ENCODE data around the gene INHBB. TPM values are rescaled to one million over a fixed set of nuclear protein-coding genes. Genes with fewer than 3 reads are reported as not detected.
A peak's percentile ranks its signal among the peaks of the same experiment; 100 is the strongest.

Gene INHBB
- total and polyA plus RNA-seq, 11 donors, result 0.70 to 38.0 (median 2.8) TPM

DNA sequence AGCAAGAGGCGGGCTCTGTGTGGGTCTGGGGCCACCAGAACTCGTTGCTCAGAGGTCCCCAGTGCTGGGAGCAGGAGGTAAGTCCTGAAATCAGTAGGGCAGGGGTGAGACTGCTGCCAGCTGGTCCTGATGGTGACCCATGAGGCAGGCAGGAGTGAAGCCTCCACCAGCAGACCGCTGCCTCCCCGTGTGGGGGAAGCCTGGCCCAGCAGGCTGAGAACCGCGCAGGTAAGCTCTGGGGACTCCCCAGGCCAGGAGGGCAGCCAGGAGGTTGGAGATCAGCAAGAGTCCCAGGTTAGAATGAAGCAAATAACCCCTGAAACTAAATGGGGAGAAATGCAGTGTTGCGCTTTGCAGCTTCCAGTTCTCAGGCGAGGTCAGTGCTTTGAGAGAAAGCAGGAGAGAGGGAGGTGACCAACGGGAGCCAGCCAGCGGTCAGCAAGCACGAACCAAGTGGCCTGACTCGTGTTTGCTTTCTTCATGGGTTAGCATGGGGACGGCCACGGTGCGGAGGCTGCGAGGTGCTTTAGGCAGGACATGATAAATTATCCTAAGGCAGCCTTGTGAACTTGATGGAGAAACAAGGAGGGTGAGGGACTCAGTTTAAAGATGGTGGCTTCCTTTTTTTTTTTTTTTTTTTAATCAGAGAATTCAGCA lies 26.2 kb downstream of the INHBB start:
- peaks cover 0 to 15% (median 0%) of the 10 kb centered on the region in 9 donors for H3K27me3 ChIP-seq
- no peak for TF ChIP-seq POLR2A (IDR thresholded peaks at IDR 0.05)
- TF ChIP-seq, protein P1, sequence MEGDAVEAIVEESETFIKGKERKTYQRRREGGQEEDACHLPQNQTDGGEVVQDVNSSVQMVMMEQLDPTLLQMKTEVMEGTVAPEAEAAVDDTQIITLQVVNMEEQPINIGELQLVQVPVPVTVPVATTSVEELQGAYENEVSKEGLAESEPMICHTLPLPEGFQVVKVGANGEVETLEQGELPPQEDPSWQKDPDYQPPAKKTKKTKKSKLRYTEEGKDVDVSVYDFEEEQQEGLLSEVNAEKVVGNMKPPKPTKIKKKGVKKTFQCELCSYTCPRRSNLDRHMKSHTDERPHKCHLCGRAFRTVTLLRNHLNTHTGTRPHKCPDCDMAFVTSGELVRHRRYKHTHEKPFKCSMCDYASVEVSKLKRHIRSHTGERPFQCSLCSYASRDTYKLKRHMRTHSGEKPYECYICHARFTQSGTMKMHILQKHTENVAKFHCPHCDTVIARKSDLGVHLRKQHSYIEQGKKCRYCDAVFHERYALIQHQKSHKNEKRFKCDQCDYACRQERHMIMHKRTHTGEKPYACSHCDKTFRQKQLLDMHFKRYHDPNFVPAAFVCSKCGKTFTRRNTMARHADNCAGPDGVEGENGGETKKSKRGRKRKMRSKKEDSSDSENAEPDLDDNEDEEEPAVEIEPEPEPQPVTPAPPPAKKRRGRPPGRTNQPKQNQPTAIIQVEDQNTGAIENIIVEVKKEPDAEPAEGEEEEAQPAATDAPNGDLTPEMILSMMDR (IDR thresholded peaks at IDR 0.05), result no peak
- H3K4me1 ChIP-seq, result no peaks in the 10 kb centered on the region
- no peak overlapping the region for H3K27ac ChIP-seq
- no peaks in the 10 kb centered on the region for H3K36me3 ChIP-seq
- intact Hi-C loops (cut with DNase I), result no loop called here
- peaks cover 0 to 3% (median 0%) of the 10 kb centered on the region in 12 donors for H3K9me3 ChIP-seq
- DNase-seq (peak in 2 of 5 donors; percentile 5 to 51), ATAC-seq (no peak)
- 62 to 74% (median 72%) methylated on average over 16 of the region's 16 CpGs for whole genome bisulfite sequencing, 4 donors
- H3K4me3 ChIP-seq, result no peak overlapping the region

DNA sequence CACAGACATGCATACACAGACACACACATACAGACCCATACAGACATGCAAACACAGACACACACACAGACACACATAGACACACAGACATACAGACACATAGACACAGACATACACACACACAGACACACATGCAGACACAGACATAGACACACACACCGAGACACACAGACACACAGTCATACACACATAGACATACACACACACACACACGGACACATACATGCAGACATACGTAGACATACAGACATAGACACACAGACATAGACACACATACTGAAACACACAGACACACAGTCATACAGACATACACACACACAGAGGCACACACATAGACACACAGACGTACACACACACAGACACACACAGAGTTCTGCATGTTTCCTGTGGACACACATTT lies 26.9 kb downstream of the INHBB start:
- ATAC-seq (peak in 1 of 4 donors; percentile 20), DNase-seq (peak in 1 of 5 donors; percentile 4)
- Histone ChIP-seq H3K36me3 (no peaks in the 10 kb centered on the region), H3K27ac (no peak overlapping the region), H3K9me3 (peaks cover 0 to 3% (median 0%) of the 10 kb centered on the region in 12 donors), H3K27me3 (peaks cover 0 to 20% (median 0%) of the 10 kb centered on the region in 9 donors), H3K4me1 (no peaks in the 10 kb centered on the region), H3K4me3 (no peak overlapping the region)
- intact Hi-C loops (cut with DNase I), result no loop called here
- TF ChIP-seq, protein P1 (IDR thresholded peaks at IDR 0.05), result no peak
- no peak for TF ChIP-seq POLR2A (IDR thresholded peaks at IDR 0.05)
- WGBS, 4 donors, result 86 to 95% (median 91%) methylated on average over 4 of the region's 4 CpGs

DNA sequence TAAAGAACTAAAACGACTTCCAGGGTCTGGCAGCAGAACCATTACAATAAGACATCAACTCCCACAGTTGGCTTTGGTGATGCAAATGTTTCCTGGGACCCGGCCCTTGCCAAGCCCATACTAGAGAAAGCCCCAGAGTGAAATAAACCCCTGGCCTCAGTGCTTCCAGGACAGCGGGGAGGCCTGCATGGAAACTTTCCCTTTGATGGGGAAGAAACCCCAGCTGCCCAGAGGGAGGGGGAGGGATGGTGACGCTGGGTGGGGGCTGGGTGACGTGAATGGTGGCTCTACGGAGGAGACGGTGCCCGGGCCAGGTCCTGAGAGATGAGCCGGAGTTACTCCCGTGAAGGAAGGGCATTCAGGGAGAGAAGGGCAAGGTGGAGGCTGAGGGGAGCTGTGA lies 27.5 kb downstream of the INHBB start:
- H3K9me3 ChIP-seq, result peaks cover 0 to 3% (median 0%) of the 10 kb centered on the region in 12 donors
- no peaks in the 10 kb centered on the region for H3K36me3 ChIP-seq
- H3K4me1 ChIP-seq, result no peaks in the 10 kb centered on the region
- intact Hi-C loops (cut with DNase I), result no loop called here
- no peak for TF ChIP-seq POLR2A (IDR thresholded peaks at IDR 0.05)
- TF ChIP-seq, protein P1 (IDR thresholded peaks at IDR 0.05), result no peak
- 43 to 60% (median 52%) methylated on average over 9 to 10 of the region's 10 CpGs for WGBS, 4 donors
- DNase-seq (peak in 2 of 5 donors; percentile 7 to 23), ATAC-seq (no peak)
- H3K27ac ChIP-seq, result no peak overlapping the region
- no peak overlapping the region for H3K4me3 ChIP-seq
- H3K27me3 ChIP-seq, result peaks cover 0 to 24% (median 0%) of the 10 kb centered on the region in 9 donors

DNA sequence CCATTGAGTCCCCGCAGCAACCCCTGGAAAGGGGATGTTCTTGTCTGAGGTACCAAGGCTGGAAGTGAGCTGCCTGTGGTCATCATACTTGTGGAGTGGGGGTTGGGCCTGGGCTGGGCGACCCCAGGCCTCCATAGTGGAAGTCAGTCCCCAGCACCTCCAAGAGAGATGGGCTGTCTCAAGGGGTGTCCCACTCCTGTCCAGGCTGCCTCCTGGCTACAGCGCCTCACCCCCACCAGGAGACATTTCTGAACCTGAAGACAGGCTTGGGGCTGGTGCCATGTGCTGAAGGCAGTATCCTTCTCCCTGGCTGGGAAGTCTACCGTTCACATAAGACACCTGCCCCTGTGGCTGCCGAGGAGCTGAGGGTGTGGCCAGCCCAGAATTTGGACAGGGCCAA lies 28.9 kb downstream of the INHBB start:
- TF ChIP-seq, protein P1 (IDR thresholded peaks at IDR 0.05), result no peak
- TF ChIP-seq POLR2A (IDR thresholded peaks at IDR 0.05), result no peak
- Histone ChIP-seq H3K27ac (no peak overlapping the region), H3K4me1 (no peaks in the 10 kb centered on the region), H3K4me3 (no peak overlapping the region), H3K9me3 (peaks cover 0 to 3% (median 0%) of the 10 kb centered on the region in 12 donors), H3K27me3 (peaks cover 0 to 36% (median 0%) of the 10 kb centered on the region in 9 donors), H3K36me3 (no peaks in the 10 kb centered on the region)
- intact Hi-C loops (cut with DNase I), result no loop called here
- DNase-seq (peak in 2 of 5 donors; percentile 10 to 30), ATAC-seq (no peak)
- 80 to 88% (median 81%) methylated on average over 1 to 5 of the region's 5 CpGs for WGBS, 4 donors

All from heart left ventricle (tissue), 16 donors.